Right renal cortex interstitium (tissue), 3 donors: ENCODE data around the gene CFAP90. TPM values are rescaled to one million over a fixed set of nuclear protein-coding genes. Genes with fewer than 3 reads are reported as not detected.

Experiments used
- DNase-seq, 3 donors: peaks; one replicate each; pipeline ENCODE4 v3.0.0-alpha.2; 2013; ENCODE audit warnings: low read depth in 3 of 3, low spot score in 2 of 3
- polyA plus RNA-seq, 3 donors: library from polyadenylated mRNA; unstranded; fragments of 120-200 nt; gene quantifications; one replicate each; pipeline ENCODE4 v1.2.1, GENCODE V29; 2013; ENCODE audit not compliant: insufficient read length in 3 of 3

Gene CFAP90
- polyA plus RNA-seq, 3 donors, result 4.6 to 5.7 (median 4.7) TPM

GRCh38 chr5:7784683-7785380, 66.1 kb downstream of the CFAP90 start:
- no peak for DNase-seq

GRCh38 chr5:7781899-7782298, 69.0 kb downstream of the CFAP90 start:
- DNase-seq, result no peak

Other genes starting within 250 kb of the CFAP90 start
- 10 to 100 TPM; 25.0 to 32.6 (median 26.4) TPM for gene FASTKD3, start 17.9 kb upstream of the CFAP90 start, polyA plus RNA-seq
- gene MTRR, start 18.0 kb upstream of the CFAP90 start, polyA plus RNA-seq, result 10 to 100 TPM; 52.0 to 58.3 (median 54.0) TPM